ENCODE measurements around the gene CMTM8. TPM values are rescaled to one million over a fixed set of nuclear protein-coding genes. Genes with fewer than 3 reads are reported as not detected.
A peak's percentile ranks its signal among the peaks of the same experiment; 100 is the strongest.

CMTM8 gene
- total and polyA plus RNA-seq, 4 donors, result 15.2 to 24.5 (median 16.8) TPM

- ATAC-seq (ENCODE audit: insufficient read depth, low FRiP score), result peak; percentile 20
- WGBS, 2 donors, result 37 to 42% methylated on average over 4 of the region's 4 CpGs
- Histone ChIP-seq H3K9ac (ENCODE audit: insufficient read depth in 1 of 2, low read length in 2 of 2) (no peak overlapping the region), H3K4me1 (ENCODE audit: control insufficient read depth in 5 of 5, insufficient read depth in 5 of 5, low read length in 5 of 5) (peaks cover 0 to 9% (median 3%) of the 10 kb centered on the region in 5 donors), H3K36me3 (ENCODE audit: control insufficient read depth in 4 of 4, insufficient read depth in 4 of 4, low read length in 4 of 4) (no peaks in the 10 kb centered on the region), H3K27ac (ENCODE audit: low read depth in 1 of 2, low read length in 1 of 2) (peak overlapping the region in 1 of 2 donors; percentile 66), H3K4me3 (no peak overlapping the region), H3K27me3 (ENCODE audit: control insufficient read depth in 3 of 3, insufficient read depth in 3 of 3, low read length in 2 of 3) (no peaks in the 10 kb centered on the region), H3K9me3 (ENCODE audit: control insufficient read depth in 4 of 4, insufficient read depth in 3 of 4, low read length in 3 of 4) (no peaks in the 10 kb centered on the region)
- TF ChIP-seq CTCF (IDR thresholded peaks at IDR 0.05; ENCODE audit: control extremely low read depth, extremely low read depth), result no peak
- peak in 2 of 3 donors; percentile 30 to 47 for DNase-seq
These were observed 37.9 kb downstream of the CMTM8 start for GRCh38 chr3:32276279-32276841.

- Histone ChIP-seq H3K27me3 (ENCODE audit: control insufficient read depth in 3 of 3, insufficient read depth in 3 of 3, low read length in 2 of 3) (no peaks in the 10 kb centered on the region), H3K4me1 (ENCODE audit: control insufficient read depth in 5 of 5, insufficient read depth in 5 of 5, low read length in 5 of 5) (peaks cover 0 to 19% (median 3%) of the 10 kb centered on the region in 5 donors), H3K4me3 (no peak overlapping the region), H3K9ac (ENCODE audit: insufficient read depth in 1 of 2, low read length in 2 of 2) (no peak overlapping the region), H3K9me3 (ENCODE audit: control insufficient read depth in 4 of 4, insufficient read depth in 3 of 4, low read length in 3 of 4) (no peaks in the 10 kb centered on the region), H3K27ac (ENCODE audit: low read depth in 1 of 2, low read length in 1 of 2) (no peak overlapping the region), H3K36me3 (ENCODE audit: control insufficient read depth in 4 of 4, insufficient read depth in 4 of 4, low read length in 4 of 4) (no peaks in the 10 kb centered on the region)
- no peak for DNase-seq
- 36 to 47% methylated on average over 2 of the region's 2 CpGs for WGBS, 2 donors
- TF ChIP-seq CTCF (IDR thresholded peaks at IDR 0.05; ENCODE audit: control extremely low read depth, extremely low read depth), result no peak
- ATAC-seq (ENCODE audit: insufficient read depth, low FRiP score), result peak; percentile 33
These were observed 40.2 kb downstream of the CMTM8 start for GRCh38 chr3:32278714-32279113.

GRCh38 chr3:32280262-32280910 lies 41.9 kb downstream of the CMTM8 start:
- peaks cover 0 to 23% (median 3%) of the 10 kb centered on the region in 5 donors for H3K4me1 ChIP-seq (ENCODE audit: control insufficient read depth in 5 of 5, insufficient read depth in 5 of 5, low read length in 5 of 5)
- no peaks in the 10 kb centered on the region for H3K9me3 ChIP-seq (ENCODE audit: control insufficient read depth in 4 of 4, insufficient read depth in 3 of 4, low read length in 3 of 4)
- ATAC-seq (ENCODE audit: insufficient read depth, low FRiP score) (no peak), DNase-seq (no peak)
- H3K27me3 ChIP-seq (ENCODE audit: control insufficient read depth in 3 of 3, insufficient read depth in 3 of 3, low read length in 2 of 3), result no peaks in the 10 kb centered on the region
- no peak overlapping the region for H3K9ac ChIP-seq (ENCODE audit: insufficient read depth in 1 of 2, low read length in 2 of 2)
- no peak overlapping the region for H3K4me3 ChIP-seq
- 78 to 87% methylated on average over 6 of the region's 6 CpGs for WGBS, 2 donors
- H3K36me3 ChIP-seq (ENCODE audit: control insufficient read depth in 4 of 4, insufficient read depth in 4 of 4, low read length in 4 of 4), result no peaks in the 10 kb centered on the region
- no peak overlapping the region for H3K27ac ChIP-seq (ENCODE audit: low read depth in 1 of 2, low read length in 1 of 2)
- TF ChIP-seq CTCF (IDR thresholded peaks at IDR 0.05; ENCODE audit: control extremely low read depth, extremely low read depth), result no peak

Measured in lung (tissue), 12 donors.